Urinary bladder (tissue), 4 donors: ENCODE data around the gene CCDC63. TPM values are rescaled to one million over a fixed set of nuclear protein-coding genes. Genes with fewer than 3 reads are reported as not detected.
"Not testable (repeated sequence)": the region's sequence is repeated elsewhere in the genome, so short reads cannot be mapped to it uniquely, and the experiment has no call there.

Experiments
- DNase-seq: peaks from one replicate; pipeline ENCODE4 v3.0.0-alpha.2; 2015; ENCODE audit errors: extremely low spot score
- H3K27ac ChIP-seq: one replicate; pipeline ENCODE4 v1.5.1; 2013; ENCODE audit warnings: low read depth, mild to moderate bottlenecking, moderate library complexity
- H3K36me3 ChIP-seq: one replicate; pipeline ENCODE4 v1.6.1; 2013; ENCODE audit warnings: mild to moderate bottlenecking, moderate library complexity; ENCODE audit not compliant: insufficient read depth
- H3K4me1 ChIP-seq: one replicate; pipeline ENCODE4 v1.6.1; 2013; ENCODE audit warnings: mild to moderate bottlenecking, moderate library complexity; ENCODE audit not compliant: insufficient read depth
- H3K4me3 ChIP-seq: one replicate; pipeline ENCODE4 v1.5.1; 2013; ENCODE audit warnings: low read depth, low read length
- WGBS: extraction: QIAGEN DNeasy Blood & Tissue Kit; methylation state at CpG from one replicate; pipeline ENCODE4 v1.1.7; 2013; 5-methylcytosine and 5-hydroxymethylcytosine counted together
- polyA plus RNA-seq: library from polyadenylated mRNA; stranded (reverse); fragments of 200-250 nt; gene quantifications from one replicate; pipeline ENCODE4 v1.2.3, GENCODE V29; 2013
- total RNA-seq: library from RNA; depleted of rRNA; stranded (reverse); fragments of >200 nt; gene quantifications from one replicate; pipeline ENCODE4 v1.2.3, GENCODE V29; 2014
- donor health status: healthy with polysubstance abuse.
- donor health status: healthy.

The CCDC63 gene
- total and polyA plus RNA-seq, 2 donors: not detected

- no peak for DNase-seq
- Histone ChIP-seq H3K4me3 (no peak overlapping the region), H3K4me1 (no peaks in the 10 kb centered on the region), H3K27ac (no peak overlapping the region), H3K36me3 (no peaks in the 10 kb centered on the region)
- 93% methylated on average over 5 of the region's 5 CpGs for WGBS
Measured at GRCh38 chr12:110849748-110850403, 3.1 kb downstream of the CCDC63 start.

- H3K36me3 ChIP-seq: no peaks in the 10 kb centered on the region
- no peak for DNase-seq
- H3K27ac ChIP-seq: no peak overlapping the region
- no peak overlapping the region for H3K4me3 ChIP-seq
- no peaks in the 10 kb centered on the region for H3K4me1 ChIP-seq
- WGBS: 79% methylated on average over 5 of the region's 5 CpGs
Measured at GRCh38 chr12:110850762-110851161, 4.0 kb downstream of the CCDC63 start.

GRCh38 chr12:110853836-110854235 lies 7.0 kb downstream of the CCDC63 start:
- WGBS: 53% methylated on average over 4 of the region's 4 CpGs
- Histone ChIP-seq H3K27ac (no peak overlapping the region), H3K36me3 (no peaks in the 10 kb centered on the region), H3K4me3 (no peak overlapping the region), H3K4me1 (no peaks in the 10 kb centered on the region)
- peak; percentile 15 for DNase-seq

GRCh38 chr12:110856542-110856941 lies 9.8 kb downstream of the CCDC63 start:
- no peak overlapping the region for H3K27ac ChIP-seq
- no peak overlapping the region for H3K4me3 ChIP-seq
- 78% methylated on average over 4 of the region's 4 CpGs for WGBS
- H3K4me1 ChIP-seq: no peaks in the 10 kb centered on the region
- no peak for DNase-seq
- H3K36me3 ChIP-seq: no peaks in the 10 kb centered on the region

GRCh38 chr12:110857528-110857927 lies 10.7 kb downstream of the CCDC63 start:
- Histone ChIP-seq H3K4me3 (no peak overlapping the region), H3K27ac (no peak overlapping the region), H3K36me3 (no peaks in the 10 kb centered on the region), H3K4me1 (no peaks in the 10 kb centered on the region)
- no peak for DNase-seq
- 80% methylated on average over 5 of the region's 5 CpGs for WGBS

- not testable (repeated sequence) for H3K36me3 ChIP-seq, H3K4me1 ChIP-seq, H3K4me3 ChIP-seq, H3K27ac ChIP-seq, DNase-seq
- WGBS: 92% methylated on average over 4 of the region's 4 CpGs
Measured at GRCh38 chr12:110857954-110858353, 11.2 kb downstream of the CCDC63 start.

- no peak for DNase-seq
- WGBS: 73% methylated on average over 8 of the region's 8 CpGs
- H3K27ac ChIP-seq: no peak overlapping the region
- H3K4me1 ChIP-seq: no peaks in the 10 kb centered on the region
- no peaks in the 10 kb centered on the region for H3K36me3 ChIP-seq
- no peak overlapping the region for H3K4me3 ChIP-seq
Measured at GRCh38 chr12:110858848-110859247, 12.1 kb downstream of the CCDC63 start.

GRCh38 chr12:110860833-110861296 lies 14.1 kb downstream of the CCDC63 start:
- DNase-seq: no peak
- 33% methylated on average over 8 of the region's 8 CpGs for WGBS
- no peaks in the 10 kb centered on the region for H3K36me3 ChIP-seq
- H3K4me1 ChIP-seq: no peaks in the 10 kb centered on the region
- H3K4me3 ChIP-seq: no peak overlapping the region
- no peak overlapping the region for H3K27ac ChIP-seq

GRCh38 chr12:110861729-110862128 lies 14.9 kb downstream of the CCDC63 start:
- Histone ChIP-seq H3K27ac (no peak overlapping the region), H3K4me1 (no peaks in the 10 kb centered on the region), H3K36me3 (no peaks in the 10 kb centered on the region), H3K4me3 (no peak overlapping the region)
- no peak for DNase-seq
- 78% methylated on average over 7 of the region's 7 CpGs for WGBS

GRCh38 chr12:110862329-110862728 lies 15.5 kb downstream of the CCDC63 start:
- Histone ChIP-seq H3K4me3 (no peak overlapping the region), H3K4me1 (no peaks in the 10 kb centered on the region), H3K36me3 (no peaks in the 10 kb centered on the region), H3K27ac (no peak overlapping the region)
- whole genome bisulfite sequencing: 88% methylated on average over 9 of the region's 9 CpGs
- DNase-seq: no peak

GRCh38 chr12:110863161-110863560 lies 16.4 kb downstream of the CCDC63 start:
- DNase-seq: no peak
- H3K27ac ChIP-seq: no peak overlapping the region
- H3K4me3 ChIP-seq: no peak overlapping the region
- no peaks in the 10 kb centered on the region for H3K36me3 ChIP-seq
- WGBS: 83% methylated on average over 7 of the region's 7 CpGs
- no peaks in the 10 kb centered on the region for H3K4me1 ChIP-seq

- no peak overlapping the region for H3K27ac ChIP-seq
- WGBS: 86% methylated on average over 6 of the region's 6 CpGs
- no peak for DNase-seq
- H3K36me3 ChIP-seq: no peaks in the 10 kb centered on the region
- H3K4me1 ChIP-seq: no peaks in the 10 kb centered on the region
- H3K4me3 ChIP-seq: no peak overlapping the region
Measured at GRCh38 chr12:110865521-110865920, 18.7 kb downstream of the CCDC63 start.

GRCh38 chr12:110869026-110869425 lies 22.2 kb downstream of the CCDC63 start:
- DNase-seq: no peak
- H3K36me3 ChIP-seq: no peaks in the 10 kb centered on the region
- H3K27ac ChIP-seq: no peak overlapping the region
- no peaks in the 10 kb centered on the region for H3K4me1 ChIP-seq
- 73% methylated on average over 3 of the region's 3 CpGs for WGBS
- H3K4me3 ChIP-seq: no peak overlapping the region

GRCh38 chr12:110869803-110870202 lies 23.0 kb downstream of the CCDC63 start:
- 74% methylated on average over 5 of the region's 5 CpGs for WGBS
- no peaks in the 10 kb centered on the region for H3K36me3 ChIP-seq
- no peak overlapping the region for H3K27ac ChIP-seq
- no peak overlapping the region for H3K4me3 ChIP-seq
- H3K4me1 ChIP-seq: no peaks in the 10 kb centered on the region
- no peak for DNase-seq

- Histone ChIP-seq H3K4me1 (no peaks in the 10 kb centered on the region), H3K4me3 (no peak overlapping the region), H3K36me3 (no peaks in the 10 kb centered on the region), H3K27ac (no peak overlapping the region)
- DNase-seq: no peak
- WGBS: 79% methylated on average over 4 of the region's 4 CpGs
Measured at GRCh38 chr12:110872100-110872499, 25.3 kb downstream of the CCDC63 start.
